ENCODE results near the gene PLEKHA5.
"Not testable (repeated sequence)": the region's sequence is repeated elsewhere in the genome, so short reads cannot be mapped to it uniquely, and the experiment has no call there.

Gene PLEKHA5

GRCh38 chr12:19411234-19412204, 282.0 kb downstream of the PLEKHA5 start:
- DNase-seq, result no peak

- DNase-seq, result no peak
Observed at GRCh38 chr12:19412844-19413243, 283.3 kb downstream of the PLEKHA5 start.

- DNase-seq, result not testable (repeated sequence)
Observed at GRCh38 chr12:19413582-19413981, 284.0 kb downstream of the PLEKHA5 start.

- DNase-seq, result no peak
Observed at GRCh38 chr12:19415563-19415962, 286.0 kb downstream of the PLEKHA5 start.

- no peak for DNase-seq
Observed at GRCh38 chr12:19419086-19419485, 289.6 kb downstream of the PLEKHA5 start.

- no peak for DNase-seq
Observed at GRCh38 chr12:19421503-19422282, 292.2 kb downstream of the PLEKHA5 start.

- DNase-seq, result no peak
Observed at GRCh38 chr12:19423166-19423930, 293.8 kb downstream of the PLEKHA5 start.
